ENCODE measurements around the gene HDAC9.

DNA sequence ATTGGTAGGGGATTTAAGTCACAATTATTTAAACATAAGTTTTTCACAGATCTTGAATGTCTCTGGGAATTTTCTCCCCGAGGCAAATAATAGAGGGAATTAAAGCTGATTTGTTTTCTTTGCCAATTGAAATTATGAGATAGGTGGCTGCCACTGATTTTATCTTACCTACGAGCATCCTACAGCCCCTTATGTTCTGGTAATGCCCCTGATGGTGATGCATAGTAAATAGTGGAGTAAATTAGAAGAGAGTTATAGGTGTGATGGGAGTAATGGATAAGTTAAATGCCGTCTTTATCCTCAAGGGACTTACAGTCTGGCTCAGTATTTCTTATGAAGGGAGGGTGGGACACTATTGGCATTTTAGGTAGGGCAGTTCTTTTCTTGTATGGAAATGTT, 58.1 kb downstream of the HDAC9 start:
- TF ChIP-seq, protein P1, sequence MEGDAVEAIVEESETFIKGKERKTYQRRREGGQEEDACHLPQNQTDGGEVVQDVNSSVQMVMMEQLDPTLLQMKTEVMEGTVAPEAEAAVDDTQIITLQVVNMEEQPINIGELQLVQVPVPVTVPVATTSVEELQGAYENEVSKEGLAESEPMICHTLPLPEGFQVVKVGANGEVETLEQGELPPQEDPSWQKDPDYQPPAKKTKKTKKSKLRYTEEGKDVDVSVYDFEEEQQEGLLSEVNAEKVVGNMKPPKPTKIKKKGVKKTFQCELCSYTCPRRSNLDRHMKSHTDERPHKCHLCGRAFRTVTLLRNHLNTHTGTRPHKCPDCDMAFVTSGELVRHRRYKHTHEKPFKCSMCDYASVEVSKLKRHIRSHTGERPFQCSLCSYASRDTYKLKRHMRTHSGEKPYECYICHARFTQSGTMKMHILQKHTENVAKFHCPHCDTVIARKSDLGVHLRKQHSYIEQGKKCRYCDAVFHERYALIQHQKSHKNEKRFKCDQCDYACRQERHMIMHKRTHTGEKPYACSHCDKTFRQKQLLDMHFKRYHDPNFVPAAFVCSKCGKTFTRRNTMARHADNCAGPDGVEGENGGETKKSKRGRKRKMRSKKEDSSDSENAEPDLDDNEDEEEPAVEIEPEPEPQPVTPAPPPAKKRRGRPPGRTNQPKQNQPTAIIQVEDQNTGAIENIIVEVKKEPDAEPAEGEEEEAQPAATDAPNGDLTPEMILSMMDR (conservative IDR thresholded peaks at IDR 0.05): no peak
- TF ChIP-seq EZH2 (IDR thresholded peaks at IDR 0.05; ENCODE audit: low read depth): no peak

All from PC-9 (cell line).